ENCODE data around the gene USP46. TPM values are rescaled to one million over a fixed set of nuclear protein-coding genes. Genes with fewer than 3 reads are reported as not detected.

Gene USP46
- total RNA-seq, 1 donor from 2014 or later: 51.2 TPM

GRCh38 chr4:52670121-52670520 is 11.0 kb upstream of the USP46 start:
- H3K4me1 ChIP-seq (ENCODE audit: insufficient read depth, low read length): no peaks in the 10 kb centered on the region
- Mint-ChIP-seq H3K9me3 (ENCODE audit: unreplicated experiment) (peaks cover 5% of the 10 kb centered on the region), H3K27me3 (ENCODE audit: low read depth, unreplicated experiment) (no peaks in the 10 kb centered on the region), H3K4me3 (ENCODE audit: unreplicated experiment) (no peak overlapping the region), H3K27ac (ENCODE audit: unreplicated experiment) (no peak overlapping the region), H3K4me1 (ENCODE audit: low read depth, unreplicated experiment) (no peaks in the 10 kb centered on the region), H3K36me3 (ENCODE audit: low read depth, unreplicated experiment) (no peaks in the 10 kb centered on the region)
- no peak overlapping the region for H3K27ac ChIP-seq (ENCODE audit: low read depth, low read length)
- no peak overlapping the region for H3K9ac ChIP-seq (ENCODE audit: low read length)
- no peak overlapping the region for H3K4me2 ChIP-seq (ENCODE audit: low read length)
- H3K9me3 ChIP-seq (ENCODE audit: insufficient read depth, low read depth, low read length): no peaks in the 10 kb centered on the region
- no peak for TF ChIP-seq EZH2 (IDR thresholded peaks at IDR 0.05; ENCODE audit: insufficient read depth, low read length)
- TF ChIP-seq, protein P1, sequence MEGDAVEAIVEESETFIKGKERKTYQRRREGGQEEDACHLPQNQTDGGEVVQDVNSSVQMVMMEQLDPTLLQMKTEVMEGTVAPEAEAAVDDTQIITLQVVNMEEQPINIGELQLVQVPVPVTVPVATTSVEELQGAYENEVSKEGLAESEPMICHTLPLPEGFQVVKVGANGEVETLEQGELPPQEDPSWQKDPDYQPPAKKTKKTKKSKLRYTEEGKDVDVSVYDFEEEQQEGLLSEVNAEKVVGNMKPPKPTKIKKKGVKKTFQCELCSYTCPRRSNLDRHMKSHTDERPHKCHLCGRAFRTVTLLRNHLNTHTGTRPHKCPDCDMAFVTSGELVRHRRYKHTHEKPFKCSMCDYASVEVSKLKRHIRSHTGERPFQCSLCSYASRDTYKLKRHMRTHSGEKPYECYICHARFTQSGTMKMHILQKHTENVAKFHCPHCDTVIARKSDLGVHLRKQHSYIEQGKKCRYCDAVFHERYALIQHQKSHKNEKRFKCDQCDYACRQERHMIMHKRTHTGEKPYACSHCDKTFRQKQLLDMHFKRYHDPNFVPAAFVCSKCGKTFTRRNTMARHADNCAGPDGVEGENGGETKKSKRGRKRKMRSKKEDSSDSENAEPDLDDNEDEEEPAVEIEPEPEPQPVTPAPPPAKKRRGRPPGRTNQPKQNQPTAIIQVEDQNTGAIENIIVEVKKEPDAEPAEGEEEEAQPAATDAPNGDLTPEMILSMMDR (IDR thresholded peaks at IDR 0.05; ENCODE audit: insufficient read depth, low read depth, low read length): no peak
- no peaks in the 10 kb centered on the region for H4K20me1 ChIP-seq (ENCODE audit: insufficient read depth, low read length)
- no peaks in the 10 kb centered on the region for H3K27me3 ChIP-seq (ENCODE audit: insufficient read depth, low read length)
- no peak for DNase-seq (ENCODE audit: low read depth)
- H2AFZ ChIP-seq (ENCODE audit: low read depth, low read length): no peak overlapping the region
- no peak for FAIRE-seq
- no peaks in the 10 kb centered on the region for H3K79me2 ChIP-seq (ENCODE audit: insufficient read depth, low read length)
- H3K36me3 ChIP-seq (ENCODE audit: insufficient read depth, low read length): no peaks in the 10 kb centered on the region
- no peak overlapping the region for H3K4me3 ChIP-seq (ENCODE audit: insufficient read depth, low read depth, low read length)

DNA sequence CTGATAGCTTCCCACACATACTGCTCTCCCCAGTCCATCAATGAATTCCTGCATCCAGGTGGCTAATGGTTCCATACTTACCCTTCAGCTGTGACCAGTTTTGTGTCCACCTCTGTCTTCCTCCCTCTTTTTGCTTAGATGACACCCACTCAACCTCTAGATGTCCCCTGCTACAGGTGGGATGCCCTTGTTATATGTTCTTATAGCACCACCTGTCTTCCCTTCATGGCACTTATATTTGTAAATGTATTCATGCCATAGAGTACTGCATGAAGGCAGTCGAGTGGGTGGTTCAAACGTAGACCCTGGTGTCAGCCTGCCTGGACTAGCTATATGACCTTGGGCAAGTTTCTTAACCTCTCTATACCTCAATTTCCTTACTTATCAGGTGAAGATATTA is 6.5 kb upstream of the USP46 start:
- no peak overlapping the region for H3K9ac ChIP-seq (ENCODE audit: low read length)
- no peak overlapping the region for H2AFZ ChIP-seq (ENCODE audit: low read depth, low read length)
- H3K4me2 ChIP-seq (ENCODE audit: low read length): no peak overlapping the region
- H3K27ac ChIP-seq (ENCODE audit: low read depth, low read length): no peak overlapping the region
- peaks cover 8% of the 10 kb centered on the region for H3K4me1 Mint-ChIP-seq (ENCODE audit: low read depth, unreplicated experiment)
- no peak overlapping the region for H3K4me3 Mint-ChIP-seq (ENCODE audit: unreplicated experiment)
- H3K4me1 ChIP-seq (ENCODE audit: insufficient read depth, low read length): no peaks in the 10 kb centered on the region
- H3K9me3 ChIP-seq (ENCODE audit: insufficient read depth, low read depth, low read length): no peaks in the 10 kb centered on the region
- H3K9me3 Mint-ChIP-seq (ENCODE audit: unreplicated experiment): peaks cover 7% of the 10 kb centered on the region
- no peaks in the 10 kb centered on the region for H3K27me3 Mint-ChIP-seq (ENCODE audit: low read depth, unreplicated experiment)
- TF ChIP-seq, protein P1 (IDR thresholded peaks at IDR 0.05; ENCODE audit: insufficient read depth, low read depth, low read length): no peak
- TF ChIP-seq EZH2 (IDR thresholded peaks at IDR 0.05; ENCODE audit: insufficient read depth, low read length): no peak
- no peak overlapping the region for H3K27ac Mint-ChIP-seq (ENCODE audit: unreplicated experiment)
- H3K36me3 Mint-ChIP-seq (ENCODE audit: low read depth, unreplicated experiment): peaks cover 3% of the 10 kb centered on the region
- DNase-seq (ENCODE audit: low read depth) (no peak), FAIRE-seq (no peak)
- H3K36me3 ChIP-seq (ENCODE audit: insufficient read depth, low read length): no peaks in the 10 kb centered on the region
- H3K4me3 ChIP-seq (ENCODE audit: insufficient read depth, low read depth, low read length): no peak overlapping the region
- no peaks in the 10 kb centered on the region for H4K20me1 ChIP-seq (ENCODE audit: insufficient read depth, low read length)
- H3K79me2 ChIP-seq (ENCODE audit: insufficient read depth, low read length): no peaks in the 10 kb centered on the region
- H3K27me3 ChIP-seq (ENCODE audit: insufficient read depth, low read length): no peaks in the 10 kb centered on the region

- no peak for TF ChIP-seq EZH2 (IDR thresholded peaks at IDR 0.05; ENCODE audit: insufficient read depth, low read length)
- TF ChIP-seq, protein P1 (IDR thresholded peaks at IDR 0.05; ENCODE audit: insufficient read depth, low read depth, low read length): no peak
- peaks cover 5% of the 10 kb centered on the region for H3K4me1 ChIP-seq (ENCODE audit: insufficient read depth, low read length)
- FAIRE-seq (no peak), DNase-seq (ENCODE audit: low read depth) (no peak)
- H3K9me3 Mint-ChIP-seq (ENCODE audit: unreplicated experiment): peaks cover 7% of the 10 kb centered on the region
- H4K20me1 ChIP-seq (ENCODE audit: insufficient read depth, low read length): no peaks in the 10 kb centered on the region
- H3K27ac Mint-ChIP-seq (ENCODE audit: unreplicated experiment): no peak overlapping the region
- no peak overlapping the region for H3K27ac ChIP-seq (ENCODE audit: low read depth, low read length)
- H3K79me2 ChIP-seq (ENCODE audit: insufficient read depth, low read length): peaks cover 3% of the 10 kb centered on the region
- H3K4me3 Mint-ChIP-seq (ENCODE audit: unreplicated experiment): no peak overlapping the region
- H3K4me2 ChIP-seq (ENCODE audit: low read length): no peak overlapping the region
- H3K36me3 ChIP-seq (ENCODE audit: insufficient read depth, low read length): no peaks in the 10 kb centered on the region
- no peaks in the 10 kb centered on the region for H3K27me3 ChIP-seq (ENCODE audit: insufficient read depth, low read length)
- H3K9ac ChIP-seq (ENCODE audit: low read length): no peak overlapping the region
- no peak overlapping the region for H2AFZ ChIP-seq (ENCODE audit: low read depth, low read length)
- peaks cover 3% of the 10 kb centered on the region for H3K36me3 Mint-ChIP-seq (ENCODE audit: low read depth, unreplicated experiment)
- no peak overlapping the region for H3K4me3 ChIP-seq (ENCODE audit: insufficient read depth, low read depth, low read length)
- no peaks in the 10 kb centered on the region for H3K9me3 ChIP-seq (ENCODE audit: insufficient read depth, low read depth, low read length)
- H3K27me3 Mint-ChIP-seq (ENCODE audit: low read depth, unreplicated experiment): no peaks in the 10 kb centered on the region
- H3K4me1 Mint-ChIP-seq (ENCODE audit: low read depth, unreplicated experiment): peaks cover 12% of the 10 kb centered on the region
These were observed 5.4 kb upstream of the USP46 start for GRCh38 chr4:52664479-52664878.

All from astrocyte (in vitro differentiated cells and primary cell).